ENCODE measurements around the gene AGTRAP.

DNA sequence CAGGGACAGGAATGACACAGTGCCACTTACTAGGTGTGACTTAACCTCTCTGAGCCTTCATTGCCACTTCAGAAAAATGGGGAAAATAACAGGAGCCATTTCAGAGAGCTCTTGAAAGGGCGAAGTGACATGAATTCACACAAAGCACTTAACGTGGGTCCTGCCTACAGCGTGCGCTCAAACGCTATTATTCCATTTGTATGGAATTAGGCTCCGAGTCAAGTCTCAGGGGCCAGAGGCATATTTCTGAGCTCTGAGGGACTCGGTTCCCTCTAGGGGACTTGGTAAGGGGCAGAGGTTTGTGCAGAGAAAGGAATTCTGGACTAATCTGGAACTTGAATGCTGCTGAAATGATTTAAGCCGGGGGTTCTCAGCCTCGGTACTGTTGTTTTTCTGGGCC lies 30.3 kb upstream of the AGTRAP start:
- TF ChIP-seq, protein P1, sequence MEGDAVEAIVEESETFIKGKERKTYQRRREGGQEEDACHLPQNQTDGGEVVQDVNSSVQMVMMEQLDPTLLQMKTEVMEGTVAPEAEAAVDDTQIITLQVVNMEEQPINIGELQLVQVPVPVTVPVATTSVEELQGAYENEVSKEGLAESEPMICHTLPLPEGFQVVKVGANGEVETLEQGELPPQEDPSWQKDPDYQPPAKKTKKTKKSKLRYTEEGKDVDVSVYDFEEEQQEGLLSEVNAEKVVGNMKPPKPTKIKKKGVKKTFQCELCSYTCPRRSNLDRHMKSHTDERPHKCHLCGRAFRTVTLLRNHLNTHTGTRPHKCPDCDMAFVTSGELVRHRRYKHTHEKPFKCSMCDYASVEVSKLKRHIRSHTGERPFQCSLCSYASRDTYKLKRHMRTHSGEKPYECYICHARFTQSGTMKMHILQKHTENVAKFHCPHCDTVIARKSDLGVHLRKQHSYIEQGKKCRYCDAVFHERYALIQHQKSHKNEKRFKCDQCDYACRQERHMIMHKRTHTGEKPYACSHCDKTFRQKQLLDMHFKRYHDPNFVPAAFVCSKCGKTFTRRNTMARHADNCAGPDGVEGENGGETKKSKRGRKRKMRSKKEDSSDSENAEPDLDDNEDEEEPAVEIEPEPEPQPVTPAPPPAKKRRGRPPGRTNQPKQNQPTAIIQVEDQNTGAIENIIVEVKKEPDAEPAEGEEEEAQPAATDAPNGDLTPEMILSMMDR (IDR thresholded peaks at IDR 0.05): no peak
- TF ChIP-seq SIN3A (IDR thresholded peaks at IDR 0.05; ENCODE audit: borderline replicate concordance, insufficient read depth, low read depth, low read length): no peak

All from Panc1 (cell line).